ENCODE data around the gene ROBO1. TPM values are rescaled to one million over a fixed set of nuclear protein-coding genes. Genes with fewer than 3 reads are reported as not detected.

The ROBO1 gene
- total and polyA plus RNA-seq, 2 donors (not counting 1 experiment from before 2014, with no cell fraction given) = 0.27 to 3.2 TPM

- CTCF ChIA-PET = no interaction called here
Observed at GRCh38 chr3:78856164-78856563, 911.6 kb downstream of the ROBO1 start.

GRCh38 chr3:78855190-78855589, 912.6 kb downstream of the ROBO1 start:
- Histone ChIP-seq H3K27ac (ENCODE audit: low read length in 2 of 2) (no peak overlapping the region), H3K4me3 (ENCODE audit: control extremely low read depth in 1 of 5, extremely low read depth in 1 of 5, insufficient read depth in 1 of 5, low read depth in 2 of 5, low read length in 4 of 5) (no peak overlapping the region)
- no peak overlapping the region for H3K27ac Mint-ChIP-seq

More at GRCh38 chr3:78856164-78856563, 911.6 kb downstream of the ROBO1 start:
- H2AFZ ChIP-seq (ENCODE audit: insufficient read depth, low read depth, low read length, poor library complexity, severe bottlenecking) = no peak overlapping the region
- no peak overlapping the region for H3K4me3 ChIP-seq (ENCODE audit: control extremely low read depth in 1 of 5, extremely low read depth in 1 of 5, insufficient read depth in 1 of 5, low read depth in 2 of 5, low read length in 4 of 5)
- Mint-ChIP-seq H3K4me3 (no peak overlapping the region), H3K9me3 (ENCODE audit: insufficient read depth) (peaks cover 3% of the 10 kb centered on the region), H3K27ac (no peak overlapping the region), H3K27me3 (no peaks in the 10 kb centered on the region), H3K4me1 (no peaks in the 10 kb centered on the region)
- DNase-seq (no peak), ATAC-seq (ENCODE audit: low read depth) (no peak)
- no peak overlapping the region for H3K9ac ChIP-seq (ENCODE audit: low read length)
- no peaks in the 10 kb centered on the region for H4K20me1 ChIP-seq (ENCODE audit: control insufficient read depth, insufficient read depth, low read length, poor library complexity, severe bottlenecking)
- no peak for TF ChIP-seq EZH2 (IDR thresholded peaks at IDR 0.05; ENCODE audit: borderline replicate concordance, insufficient read depth, low read depth, low read length, poor library complexity, severe bottlenecking)
- no peak for TF ChIP-seq CTCF (IDR thresholded peaks at IDR 0.05)
- no peak overlapping the region for H3K4me2 ChIP-seq (replicated peaks; ENCODE audit: low read depth, low read length, poor library complexity, severe bottlenecking)
- no peaks in the 10 kb centered on the region for H3K27me3 ChIP-seq (replicated peaks in 1 of 4; ENCODE audit: control extremely low read depth in 1 of 4, control insufficient read depth in 3 of 4, insufficient read depth in 4 of 4, low read length in 3 of 4)
- no peaks in the 10 kb centered on the region for H3K79me2 ChIP-seq (ENCODE audit: control insufficient read depth, insufficient read depth, low read length)
- intact Hi-C loops (cut with micrococcal nuclease) = no loop called here
- no peak overlapping the region for H3K27ac ChIP-seq (ENCODE audit: low read length in 2 of 2)
- H3K9me3 ChIP-seq (ENCODE audit: control extremely low read depth in 1 of 3, control insufficient read depth in 2 of 3, insufficient read depth in 1 of 3, low read length in 2 of 3) = no peaks in the 10 kb centered on the region
- H3K36me3 ChIP-seq (replicated peaks in 1 of 2; ENCODE audit: control extremely low read depth in 1 of 2, control insufficient read depth in 1 of 2, extremely low read depth in 1 of 2, insufficient read depth in 2 of 2, low read length in 1 of 2) = no peaks in the 10 kb centered on the region
- POLR2A ChIA-PET = no interaction called here
- no peaks in the 10 kb centered on the region for H3K4me1 ChIP-seq (ENCODE audit: control insufficient read depth in 2 of 2, insufficient read depth in 2 of 2, low read length in 2 of 2)
- WGBS (ENCODE audit: insufficient coverage) = no CpG with 5 or more reads among the region's 2 CpGs

More at GRCh38 chr3:78855190-78855589, 912.6 kb downstream of the ROBO1 start:
- no peak overlapping the region for H2AFZ ChIP-seq (ENCODE audit: insufficient read depth, low read depth, low read length, poor library complexity, severe bottlenecking)
- no peaks in the 10 kb centered on the region for H3K79me2 ChIP-seq (ENCODE audit: control insufficient read depth, insufficient read depth, low read length)
- H3K4me2 ChIP-seq (replicated peaks; ENCODE audit: low read depth, low read length, poor library complexity, severe bottlenecking) = no peak overlapping the region
- intact Hi-C loops (cut with micrococcal nuclease) = no loop called here
- H3K9ac ChIP-seq (ENCODE audit: low read length) = no peak overlapping the region
- Mint-ChIP-seq H3K4me3 (no peak overlapping the region), H3K27me3 (no peaks in the 10 kb centered on the region), H3K4me1 (no peaks in the 10 kb centered on the region), H3K9me3 (ENCODE audit: insufficient read depth) (peaks cover 2% of the 10 kb centered on the region)
- TF ChIP-seq EZH2 (IDR thresholded peaks at IDR 0.05; ENCODE audit: borderline replicate concordance, insufficient read depth, low read depth, low read length, poor library complexity, severe bottlenecking) (no peak), CTCF (IDR thresholded peaks at IDR 0.05) (no peak)
- H4K20me1 ChIP-seq (ENCODE audit: control insufficient read depth, insufficient read depth, low read length, poor library complexity, severe bottlenecking) = no peaks in the 10 kb centered on the region
- H3K4me1 ChIP-seq (ENCODE audit: control insufficient read depth in 2 of 2, insufficient read depth in 2 of 2, low read length in 2 of 2) = no peaks in the 10 kb centered on the region
- 89% methylated on average over 4 of the region's 5 CpGs for WGBS (ENCODE audit: insufficient coverage)
- POLR2A ChIA-PET = no interaction called here
- ATAC-seq (ENCODE audit: low read depth) = no peak
- no peaks in the 10 kb centered on the region for H3K27me3 ChIP-seq (replicated peaks in 1 of 4; ENCODE audit: control extremely low read depth in 1 of 4, control insufficient read depth in 3 of 4, insufficient read depth in 4 of 4, low read length in 3 of 4)
- CTCF ChIA-PET = no interaction called here
- DNase-seq = no peak
- H3K9me3 ChIP-seq (ENCODE audit: control extremely low read depth in 1 of 3, control insufficient read depth in 2 of 3, insufficient read depth in 1 of 3, low read length in 2 of 3) = no peaks in the 10 kb centered on the region
- H3K36me3 ChIP-seq (replicated peaks in 1 of 2; ENCODE audit: control extremely low read depth in 1 of 2, control insufficient read depth in 1 of 2, extremely low read depth in 1 of 2, insufficient read depth in 2 of 2, low read length in 1 of 2) = no peaks in the 10 kb centered on the region

All from B cell (primary cell).